Measurements from ENCODE around the gene ITSN2. TPM values are rescaled to one million over a fixed set of nuclear protein-coding genes. Genes with fewer than 3 reads are reported as not detected.

The ITSN2 gene
- total and polyA plus RNA-seq, 3 experiments from 2014 or later: 71.2 to 76.7 (median 76.1) TPM

- ChIA-PET POLR2A (no interaction called here), CTCF (interaction anchor here (1.3 kb wide), 1 partner anchor 427 kb away, joined by 3 read pairs; no protein-coding TSS in a partner anchor)
- H3K9me3 Mint-ChIP-seq: no peaks in the 10 kb centered on the region
- Histone ChIP-seq H3K36me3 (ENCODE audit: insufficient read depth, low read length) (no peaks in the 10 kb centered on the region), H3K27ac (ENCODE audit: low read depth, low read length) (no peak overlapping the region), H3K9me3 (ENCODE audit: low read length) (no peaks in the 10 kb centered on the region), H3K4me3 (ENCODE audit: low read length) (no peak overlapping the region), H3K27me3 (ENCODE audit: insufficient read depth, low read length, poor library complexity, severe bottlenecking) (no peaks in the 10 kb centered on the region), H3K4me1 (ENCODE audit: insufficient read depth, low read length) (no peaks in the 10 kb centered on the region)
- H3K36me3 Mint-ChIP-seq: no peaks in the 10 kb centered on the region
- no peak overlapping the region for H3K4me3 Mint-ChIP-seq
- H3K27me3 Mint-ChIP-seq: peaks cover 16 to 27% of the 10 kb centered on the region in 2 donors
- peaks cover 0 to 5% (median 4%) of the 10 kb centered on the region in 3 donors for H3K4me1 Mint-ChIP-seq
- no peak overlapping the region for H3K27ac Mint-ChIP-seq
- no peak for DNase-seq
These were observed 40.0 kb upstream of the ITSN2 start for GRCh38 chr2:24400207-24400907.

GRCh38 chr2:24399434-24400206 is 39.3 kb upstream of the ITSN2 start:
- H3K9me3 ChIP-seq (ENCODE audit: low read length): no peaks in the 10 kb centered on the region
- no peaks in the 10 kb centered on the region for H3K36me3 Mint-ChIP-seq
- no peaks in the 10 kb centered on the region for H3K27me3 ChIP-seq (ENCODE audit: insufficient read depth, low read length, poor library complexity, severe bottlenecking)
- DNase-seq: no peak
- H3K27ac ChIP-seq (ENCODE audit: low read depth, low read length): no peak overlapping the region
- H3K4me1 ChIP-seq (ENCODE audit: insufficient read depth, low read length): no peaks in the 10 kb centered on the region
- H3K4me1 Mint-ChIP-seq: peaks cover 0 to 5% (median 4%) of the 10 kb centered on the region in 3 donors
- no peak overlapping the region for H3K27ac Mint-ChIP-seq
- ChIA-PET POLR2A (no interaction called here), CTCF (interaction anchor here (0.6 to 1.3 kb wide), 3 partner anchors 11 to 595 kb away, joined by 3 read pairs; no protein-coding TSS in a partner anchor)
- H3K9me3 Mint-ChIP-seq: no peaks in the 10 kb centered on the region
- H3K27me3 Mint-ChIP-seq: peaks cover 16 to 27% of the 10 kb centered on the region in 2 donors
- H3K36me3 ChIP-seq (ENCODE audit: insufficient read depth, low read length): no peaks in the 10 kb centered on the region
- no peak overlapping the region for H3K4me3 ChIP-seq (ENCODE audit: low read length)
- H3K4me3 Mint-ChIP-seq: no peak overlapping the region

- ChIA-PET POLR2A (no interaction called here), CTCF (no interaction called here)
- no peaks in the 10 kb centered on the region for H3K36me3 Mint-ChIP-seq
- H3K4me3 ChIP-seq (ENCODE audit: low read length): no peak overlapping the region
- no peak overlapping the region for H3K27ac ChIP-seq (ENCODE audit: low read depth, low read length)
- DNase-seq: no peak
- peaks cover 9 to 10% of the 10 kb centered on the region in 2 donors for H3K27me3 Mint-ChIP-seq
- H3K9me3 ChIP-seq (ENCODE audit: low read length): no peaks in the 10 kb centered on the region
- no peaks in the 10 kb centered on the region for H3K4me1 ChIP-seq (ENCODE audit: insufficient read depth, low read length)
- no peak overlapping the region for H3K4me3 Mint-ChIP-seq
- no peaks in the 10 kb centered on the region for H3K36me3 ChIP-seq (ENCODE audit: insufficient read depth, low read length)
- H3K27ac Mint-ChIP-seq: no peak overlapping the region
- no peaks in the 10 kb centered on the region for H3K9me3 Mint-ChIP-seq
- no peaks in the 10 kb centered on the region for H3K4me1 Mint-ChIP-seq
- H3K27me3 ChIP-seq (ENCODE audit: insufficient read depth, low read length, poor library complexity, severe bottlenecking): no peaks in the 10 kb centered on the region
These were observed 34.7 kb upstream of the ITSN2 start for GRCh38 chr2:24394998-24395397.

- H3K27me3 Mint-ChIP-seq: peaks cover 4 to 5% of the 10 kb centered on the region in 2 donors
- no peak for DNase-seq
- H3K9me3 Mint-ChIP-seq: no peaks in the 10 kb centered on the region
- ChIA-PET CTCF (no interaction called here), POLR2A (no interaction called here)
- H3K36me3 ChIP-seq (ENCODE audit: insufficient read depth, low read length): no peaks in the 10 kb centered on the region
- H3K4me3 Mint-ChIP-seq: no peak overlapping the region
- no peaks in the 10 kb centered on the region for H3K9me3 ChIP-seq (ENCODE audit: low read length)
- no peak overlapping the region for H3K4me3 ChIP-seq (ENCODE audit: low read length)
- H3K4me1 ChIP-seq (ENCODE audit: insufficient read depth, low read length): no peaks in the 10 kb centered on the region
- H3K27ac Mint-ChIP-seq: peak overlapping the region in 1 of 8 donors; percentile 52
- no peak overlapping the region for H3K27ac ChIP-seq (ENCODE audit: low read depth, low read length)
- no peaks in the 10 kb centered on the region for H3K4me1 Mint-ChIP-seq
- H3K27me3 ChIP-seq (ENCODE audit: insufficient read depth, low read length, poor library complexity, severe bottlenecking): no peaks in the 10 kb centered on the region
- H3K36me3 Mint-ChIP-seq: no peaks in the 10 kb centered on the region
These were observed 32.3 kb upstream of the ITSN2 start for GRCh38 chr2:24392542-24393059.

- CTCF ChIA-PET: no interaction called here
- H3K27me3 ChIP-seq (ENCODE audit: insufficient read depth, low read length, poor library complexity, severe bottlenecking): no peaks in the 10 kb centered on the region
- POLR2A ChIA-PET: no interaction called here
- Mint-ChIP-seq H3K4me3 (no peak overlapping the region), H3K9me3 (no peaks in the 10 kb centered on the region), H3K4me1 (no peaks in the 10 kb centered on the region), H3K27ac (no peak overlapping the region), H3K36me3 (no peaks in the 10 kb centered on the region), H3K27me3 (peaks cover 0 to 1% of the 10 kb centered on the region in 2 donors)
- no peaks in the 10 kb centered on the region for H3K4me1 ChIP-seq (ENCODE audit: insufficient read depth, low read length)
- DNase-seq: no peak
- no peaks in the 10 kb centered on the region for H3K9me3 ChIP-seq (ENCODE audit: low read length)
- H3K36me3 ChIP-seq (ENCODE audit: insufficient read depth, low read length): no peaks in the 10 kb centered on the region
- H3K27ac ChIP-seq (ENCODE audit: low read depth, low read length): no peak overlapping the region
- H3K4me3 ChIP-seq (ENCODE audit: low read length): no peak overlapping the region
These were observed 25.0 kb upstream of the ITSN2 start for GRCh38 chr2:24385366-24385765.

- Histone ChIP-seq H3K27me3 (ENCODE audit: insufficient read depth, low read length, poor library complexity, severe bottlenecking) (no peaks in the 10 kb centered on the region), H3K4me1 (ENCODE audit: insufficient read depth, low read length) (no peaks in the 10 kb centered on the region), H3K27ac (ENCODE audit: low read depth, low read length) (no peak overlapping the region), H3K4me3 (ENCODE audit: low read length) (no peak overlapping the region), H3K9me3 (ENCODE audit: low read length) (no peaks in the 10 kb centered on the region), H3K36me3 (ENCODE audit: insufficient read depth, low read length) (no peaks in the 10 kb centered on the region)
- H3K27ac Mint-ChIP-seq: no peak overlapping the region
- no peaks in the 10 kb centered on the region for H3K4me1 Mint-ChIP-seq
- DNase-seq: peak; percentile 26 to 68 (median 52)
- H3K9me3 Mint-ChIP-seq: no peaks in the 10 kb centered on the region
- CTCF ChIA-PET: interaction anchor here (1.4 kb wide), 1 partner anchor 455 kb away, joined by 3 read pairs; the partner anchor contains the start of gene ATAD2B
- H3K27me3 Mint-ChIP-seq: peaks cover 0 to 2% of the 10 kb centered on the region in 2 donors
- POLR2A ChIA-PET: no interaction called here
- H3K4me3 Mint-ChIP-seq: no peak overlapping the region
- no peaks in the 10 kb centered on the region for H3K36me3 Mint-ChIP-seq
These were observed 22.2 kb upstream of the ITSN2 start for GRCh38 chr2:24382363-24383073.

GRCh38 chr2:24380820-24381219 is 20.5 kb upstream of the ITSN2 start:
- Mint-ChIP-seq H3K27me3 (peaks cover 0 to 2% of the 10 kb centered on the region in 2 donors), H3K4me3 (no peak overlapping the region), H3K36me3 (no peaks in the 10 kb centered on the region), H3K27ac (peak overlapping the region in 1 of 8 donors; percentile 27), H3K9me3 (no peaks in the 10 kb centered on the region), H3K4me1 (no peaks in the 10 kb centered on the region)
- Histone ChIP-seq H3K9me3 (ENCODE audit: low read length) (no peaks in the 10 kb centered on the region), H3K27ac (ENCODE audit: low read depth, low read length) (no peak overlapping the region), H3K27me3 (ENCODE audit: insufficient read depth, low read length, poor library complexity, severe bottlenecking) (no peaks in the 10 kb centered on the region), H3K4me3 (ENCODE audit: low read length) (no peak overlapping the region), H3K4me1 (ENCODE audit: insufficient read depth, low read length) (no peaks in the 10 kb centered on the region), H3K36me3 (ENCODE audit: insufficient read depth, low read length) (no peaks in the 10 kb centered on the region)
- ChIA-PET CTCF (interaction anchor here (1.4 kb wide), 1 partner anchor 296 kb away, joined by 3 read pairs; the partner anchor contains the start of gene TP53I3), POLR2A (no interaction called here)
- no peak for DNase-seq
